Astrocyte (in vitro differentiated cells and primary cell): Measurements from ENCODE around the gene PAIP2. TPM values are rescaled to one million over a fixed set of nuclear protein-coding genes. Genes with fewer than 3 reads are reported as not detected.
"Not testable (repeated sequence)": the region's sequence is repeated elsewhere in the genome, so short reads cannot be mapped to it uniquely, and the experiment has no call there.

Experiments
- DNase-seq: peaks from one replicate; pipeline ENCODE4 v3.0.0-alpha.2; 2010; ENCODE audit warnings: low read depth
- FAIRE-seq: peaks from 2 replicates; lab custom pipeline; 2011; peaks lifted over from hg19 to GRCh38; lab: Jason Lieb, UNC
- H2AFZ ChIP-seq: 2 replicates; pipeline ENCODE4 v1.6.0; 2012; ENCODE audit warnings: low read depth, low read length, inconsistent platforms
- H3K27ac ChIP-seq: 2 replicates; pipeline ENCODE4 v1.5.1; 2011; ENCODE audit warnings: low read depth, low read length, inconsistent platforms
- H3K27me3 ChIP-seq: 2 replicates; pipeline ENCODE4 v1.6.0; 2011; ENCODE audit warnings: low read length, inconsistent platforms; ENCODE audit not compliant: insufficient read depth
- H3K36me3 ChIP-seq: 2 replicates; pipeline ENCODE4 v1.5.1; 2011; ENCODE audit warnings: low read length, inconsistent platforms; ENCODE audit not compliant: insufficient read depth
- H3K4me1 ChIP-seq: 2 replicates; pipeline ENCODE4 v1.5.1; 2011; ENCODE audit warnings: low read length, inconsistent platforms; ENCODE audit not compliant: insufficient read depth
- H3K4me2 ChIP-seq: 2 replicates; pipeline ENCODE4 v1.6.0; 2012; ENCODE audit warnings: low read length, inconsistent platforms
- H3K4me3 ChIP-seq: 2 replicates; pipeline ENCODE4 v1.5.1; 2011; ENCODE audit warnings: low read depth, mild to moderate bottlenecking, low read length, inconsistent platforms; ENCODE audit not compliant: insufficient read depth
- H3K79me2 ChIP-seq: 2 replicates; pipeline ENCODE4 v1.6.0; 2012; ENCODE audit warnings: mild to moderate bottlenecking, low read length, inconsistent platforms; ENCODE audit not compliant: insufficient read depth
- H3K9ac ChIP-seq: 2 replicates; pipeline ENCODE4 v1.6.0; 2012; ENCODE audit warnings: mild to moderate bottlenecking, low read length, inconsistent platforms
- H3K9me3 ChIP-seq: 2 replicates; pipeline ENCODE4 v1.5.1; 2012; ENCODE audit warnings: low read depth, mild to moderate bottlenecking, low read length, inconsistent platforms; ENCODE audit not compliant: insufficient read depth
- H4K20me1 ChIP-seq: 2 replicates; pipeline ENCODE4 v1.6.0; 2012; ENCODE audit warnings: low read length, inconsistent platforms; ENCODE audit not compliant: insufficient read depth
- H3K27ac Mint-ChIP-seq: one replicate; pipeline ENCODE4 v1.8.0; 2021; ENCODE audit warnings: mild to moderate bottlenecking, mixed read lengths; ENCODE audit not compliant: unreplicated experiment
- H3K27me3 Mint-ChIP-seq: one replicate; pipeline ENCODE4 v1.8.0; 2021; ENCODE audit warnings: low read depth, mixed read lengths; ENCODE audit not compliant: unreplicated experiment
- H3K36me3 Mint-ChIP-seq: one replicate; pipeline ENCODE4 v1.8.0; 2021; ENCODE audit warnings: low read depth, mixed read lengths; ENCODE audit not compliant: unreplicated experiment
- H3K4me1 Mint-ChIP-seq: one replicate; pipeline ENCODE4 v1.8.0; 2021; ENCODE audit warnings: low read depth, mixed read lengths; ENCODE audit not compliant: unreplicated experiment
- H3K4me3 Mint-ChIP-seq: one replicate; pipeline ENCODE4 v1.8.0; 2021; ENCODE audit warnings: mild to moderate bottlenecking, moderate library complexity, mixed read lengths; ENCODE audit not compliant: unreplicated experiment
- H3K9me3 Mint-ChIP-seq: one replicate; pipeline ENCODE4 v1.8.0; 2021; ENCODE audit warnings: mild to moderate bottlenecking, mixed read lengths; ENCODE audit not compliant: unreplicated experiment
- CTCF ChIP-seq: IDR thresholded peaks from 2 replicates; pipeline ENCODE4 v1.5.1; 2011; ENCODE audit warnings: low read depth, mild to moderate bottlenecking, inconsistent platforms, low read length, moderate library complexity; ENCODE audit not compliant: insufficient read depth
- EZH2 ChIP-seq: IDR thresholded peaks from 2 replicates; pipeline ENCODE4 v1.6.1; 2012; ENCODE audit warnings: mild to moderate bottlenecking, low read length, inconsistent platforms; ENCODE audit not compliant: insufficient read depth
- total RNA-seq: library from RNA; stranded (reverse); gene quantifications from 2 replicates; pipeline ENCODE4 v1.2.1, GENCODE V29; 2021

The PAIP2 gene
- total RNA-seq, 1 donor from 2014 or later: 75.3 TPM

GRCh38 chr5:139408191-139408590, 66.5 kb downstream of the PAIP2 start:
- Histone ChIP-seq H3K9ac (no peak overlapping the region), H3K4me3 (no peak overlapping the region), H3K9me3 (no peaks in the 10 kb centered on the region), H3K27me3 (no peaks in the 10 kb centered on the region), H3K27ac (no peak overlapping the region), H3K36me3 (no peaks in the 10 kb centered on the region), H3K79me2 (no peaks in the 10 kb centered on the region), H2AFZ (no peak overlapping the region), H4K20me1 (no peaks in the 10 kb centered on the region), H3K4me1 (peaks cover 7% of the 10 kb centered on the region), H3K4me2 (no peak overlapping the region)
- Mint-ChIP-seq H3K27ac (no peak overlapping the region), H3K4me3 (no peak overlapping the region), H3K4me1 (peaks cover 2% of the 10 kb centered on the region), H3K9me3 (no peaks in the 10 kb centered on the region), H3K27me3 (no peaks in the 10 kb centered on the region), H3K36me3 (peaks cover 9% of the 10 kb centered on the region)
- FAIRE-seq: no peak
- TF ChIP-seq EZH2: no peak
- no peak for TF ChIP-seq CTCF
- DNase-seq: no peak

GRCh38 chr5:139409116-139409515, 67.5 kb downstream of the PAIP2 start:
- H3K4me2 ChIP-seq, H3K4me1 ChIP-seq, H3K27ac ChIP-seq, H3K27me3 ChIP-seq, H3K9me3 ChIP-seq, H3K4me3 Mint-ChIP-seq, H3K9me3 Mint-ChIP-seq, FAIRE-seq, H3K27ac Mint-ChIP-seq, H3K9ac ChIP-seq, H3K27me3 Mint-ChIP-seq, DNase-seq, H4K20me1 ChIP-seq, H3K79me2 ChIP-seq, H3K36me3 ChIP-seq, H2AFZ ChIP-seq, H3K4me1 Mint-ChIP-seq, H3K4me3 ChIP-seq: not testable (repeated sequence)
- peaks cover 13% of the 10 kb centered on the region for H3K36me3 Mint-ChIP-seq

- Mint-ChIP-seq H3K27me3 (no peaks in the 10 kb centered on the region), H3K4me3 (no peak overlapping the region), H3K9me3 (no peaks in the 10 kb centered on the region), H3K4me1 (no peaks in the 10 kb centered on the region), H3K27ac (no peak overlapping the region), H3K36me3 (peaks cover 15% of the 10 kb centered on the region)
- no peak overlapping the region for H2AFZ ChIP-seq
- no peak overlapping the region for H3K27ac ChIP-seq
- no peak overlapping the region for H3K4me3 ChIP-seq
- no peaks in the 10 kb centered on the region for H3K36me3 ChIP-seq
- H3K4me1 ChIP-seq: peaks cover 12% of the 10 kb centered on the region
- DNase-seq: no peak
- H4K20me1 ChIP-seq: no peaks in the 10 kb centered on the region
- no peak overlapping the region for H3K9ac ChIP-seq
- no peak overlapping the region for H3K4me2 ChIP-seq
- H3K27me3 ChIP-seq: no peaks in the 10 kb centered on the region
- TF ChIP-seq EZH2: no peak
- no peak for TF ChIP-seq CTCF
- no peaks in the 10 kb centered on the region for H3K79me2 ChIP-seq
- no peaks in the 10 kb centered on the region for H3K9me3 ChIP-seq
- no peak for FAIRE-seq
Observed at GRCh38 chr5:139410121-139410992, 68.7 kb downstream of the PAIP2 start.
